GM19351 (cell line): ENCODE data around the gene CELF2.

ENCODE experiments used
- ATAC-seq: cut with Tn5 transposase; IDR thresholded peaks from one replicate; pipeline ENCODE4 v1.9.1; 2021; ENCODE audit warnings: mild to moderate bottlenecking, moderate library complexity; ENCODE audit not compliant: unreplicated experiment

The CELF2 gene

DNA sequence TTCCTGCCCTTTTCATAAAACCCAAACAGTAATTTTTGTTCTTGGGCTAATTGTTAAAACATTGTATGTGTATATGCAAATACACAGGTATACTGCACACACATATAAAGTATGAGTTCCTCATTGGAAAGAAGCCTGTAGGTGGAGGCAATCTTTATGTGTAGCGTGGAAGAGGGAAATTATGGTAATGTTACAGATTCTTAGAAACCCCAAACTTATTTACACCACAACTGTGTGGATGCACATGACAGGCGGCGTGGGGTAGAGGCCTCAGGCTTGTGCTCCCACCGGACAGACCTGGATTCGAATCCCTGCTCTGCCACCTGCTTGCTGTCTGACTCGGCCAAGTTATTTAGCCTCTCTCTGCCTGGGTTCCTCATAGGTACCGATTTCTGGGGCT, 223.0 kb downstream of the CELF2 start:
- no peak for ATAC-seq

DNA sequence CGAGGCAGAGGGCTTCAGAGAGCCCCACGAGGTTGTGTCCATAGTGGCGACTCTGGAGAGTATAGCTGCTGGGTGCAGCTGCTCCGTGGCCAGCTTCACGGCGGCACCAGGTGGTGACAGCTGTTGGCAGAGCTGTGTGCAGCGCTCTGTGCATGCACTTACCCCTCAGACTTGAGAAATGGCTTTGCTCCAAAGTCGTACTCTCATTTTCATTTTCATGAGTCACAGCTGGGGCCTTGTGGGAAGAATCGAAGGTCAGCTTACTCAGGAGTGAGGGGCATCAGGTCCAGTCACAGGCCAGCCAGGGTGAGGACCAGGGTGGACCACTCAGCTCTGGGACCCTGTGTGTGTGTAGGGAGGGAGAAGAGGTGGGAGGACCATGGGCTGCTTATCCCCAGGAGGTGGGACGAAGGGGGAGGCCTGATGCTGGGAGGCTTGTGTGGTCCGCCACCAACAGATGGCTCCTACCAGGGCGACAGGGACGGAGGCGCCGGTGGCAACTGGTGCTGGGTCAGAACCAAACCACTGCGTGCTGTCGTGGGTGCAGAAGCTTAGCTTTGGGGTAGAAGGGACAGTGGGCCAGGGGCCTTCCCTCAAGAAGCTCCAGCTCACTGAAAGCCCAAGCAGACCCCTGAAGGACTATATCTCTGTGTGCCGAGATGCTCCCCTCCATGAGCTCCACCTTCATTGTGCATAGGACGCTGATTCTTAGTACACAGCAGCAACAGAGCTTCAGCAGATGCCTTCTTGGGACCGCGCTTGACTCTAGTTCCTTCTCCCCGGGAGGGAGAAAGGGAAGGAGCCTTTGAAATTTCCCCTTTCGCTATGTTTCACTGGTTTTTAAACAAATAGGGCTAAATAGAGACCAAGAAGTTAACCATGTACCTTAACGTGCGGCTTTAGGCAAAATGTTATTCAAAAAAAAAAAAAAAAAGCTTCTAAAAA, 225.0 kb downstream of the CELF2 start:
- ATAC-seq: peak; percentile 52

DNA sequence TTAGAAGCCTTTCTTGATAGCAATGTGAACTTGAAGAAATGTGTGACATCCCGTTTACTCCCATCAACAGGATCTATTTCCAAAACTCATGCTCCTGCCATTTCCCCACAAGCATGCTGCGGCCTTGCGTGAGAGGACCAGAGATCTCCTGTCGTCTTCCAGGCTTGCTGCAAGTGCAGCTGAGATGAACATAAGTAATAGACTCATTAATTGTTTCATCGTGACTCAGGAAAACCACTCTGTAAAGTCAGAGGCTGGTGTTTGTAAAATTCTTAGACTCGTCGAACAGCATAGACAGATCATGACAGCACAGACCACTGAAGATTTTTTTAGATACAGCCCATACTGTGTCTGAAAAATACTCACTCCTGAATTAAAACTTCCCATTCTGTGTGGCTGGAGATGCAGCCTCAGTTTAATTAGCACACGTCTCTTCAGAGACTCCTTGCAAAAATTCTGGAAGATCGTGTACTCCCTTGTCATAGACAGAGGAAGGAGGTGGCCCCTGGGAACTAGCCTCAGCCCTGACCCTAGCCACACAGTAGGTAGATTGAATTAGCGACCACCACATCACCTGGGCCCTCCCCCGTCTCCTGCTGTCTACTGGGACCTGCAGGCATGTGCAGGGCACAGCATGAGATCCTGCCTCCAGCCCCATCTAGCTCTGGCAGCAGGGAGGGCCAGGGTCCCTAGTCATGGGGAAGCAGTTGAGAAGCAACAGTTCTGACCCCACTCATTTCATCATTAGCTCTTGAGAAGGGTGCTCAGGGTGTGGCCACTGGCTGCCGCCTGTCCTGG, 226.0 kb downstream of the CELF2 start:
- no peak for ATAC-seq

DNA sequence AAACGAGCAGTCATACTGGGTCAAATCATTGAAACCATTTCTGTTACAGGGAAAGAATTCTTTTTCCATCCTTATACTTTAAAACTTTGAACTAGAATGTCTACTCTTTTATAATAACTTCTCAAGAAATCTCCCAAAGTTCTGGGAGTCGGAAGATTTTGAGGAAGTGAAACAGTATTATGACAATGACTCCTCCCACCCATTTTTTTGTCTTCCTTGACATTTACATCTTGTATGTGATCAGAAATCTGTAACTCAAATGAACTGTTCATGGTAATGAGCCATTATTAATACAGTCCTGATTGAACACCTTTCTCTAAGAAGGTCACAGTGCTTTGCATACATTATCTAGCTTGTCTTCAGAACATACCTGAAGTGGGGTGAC, 227.4 kb downstream of the CELF2 start:
- peak; percentile 19 for ATAC-seq

DNA sequence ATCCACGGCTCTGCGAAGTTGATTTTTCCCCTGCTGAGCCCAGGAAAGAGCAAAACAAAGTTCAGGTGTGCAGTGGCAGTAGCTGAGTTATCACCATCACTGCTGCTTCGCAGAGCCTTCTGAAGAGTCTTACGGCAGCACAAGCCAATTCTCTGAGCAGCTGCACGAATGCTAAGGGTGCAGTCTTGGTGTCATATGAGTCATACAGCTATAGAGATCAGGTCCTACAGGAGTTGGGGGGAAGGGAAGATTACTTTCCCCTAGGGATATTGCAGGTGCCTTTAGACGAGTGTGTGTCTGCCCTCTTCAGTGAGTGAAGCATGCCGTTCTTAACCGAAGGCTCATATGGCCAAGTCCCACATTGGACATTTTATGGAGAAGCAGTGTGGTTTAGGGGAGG, 227.8 kb downstream of the CELF2 start:
- ATAC-seq: peak; percentile 55

DNA sequence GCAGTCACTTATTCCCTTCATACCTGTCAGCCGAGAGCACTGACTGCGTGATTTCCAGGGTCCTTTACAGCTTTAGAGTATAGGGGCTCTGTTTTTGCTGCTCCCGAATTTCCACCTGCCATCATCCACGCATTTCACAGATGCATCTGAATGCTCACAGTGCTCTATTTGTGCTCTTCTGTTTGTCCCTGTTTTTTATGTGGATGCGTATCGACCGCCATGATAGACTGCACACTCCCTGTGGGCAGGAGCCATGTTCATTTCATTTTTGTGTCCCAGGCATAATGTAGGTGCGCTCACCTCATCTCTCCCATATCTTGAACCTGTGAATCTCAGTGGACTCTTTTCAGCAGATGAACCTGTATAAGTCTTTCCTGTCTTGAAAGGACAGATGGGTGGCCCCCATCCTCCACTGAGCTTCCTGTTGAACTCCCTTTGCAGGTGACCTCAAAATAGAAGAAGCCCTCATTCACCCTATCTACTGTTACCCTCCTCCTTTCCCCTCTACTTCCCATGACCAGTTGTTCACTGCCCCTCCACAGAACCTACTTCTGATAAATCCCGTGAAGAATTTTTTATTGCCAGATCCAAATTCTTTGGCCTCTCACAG, 228.4 kb downstream of the CELF2 start:
- ATAC-seq: no peak

DNA sequence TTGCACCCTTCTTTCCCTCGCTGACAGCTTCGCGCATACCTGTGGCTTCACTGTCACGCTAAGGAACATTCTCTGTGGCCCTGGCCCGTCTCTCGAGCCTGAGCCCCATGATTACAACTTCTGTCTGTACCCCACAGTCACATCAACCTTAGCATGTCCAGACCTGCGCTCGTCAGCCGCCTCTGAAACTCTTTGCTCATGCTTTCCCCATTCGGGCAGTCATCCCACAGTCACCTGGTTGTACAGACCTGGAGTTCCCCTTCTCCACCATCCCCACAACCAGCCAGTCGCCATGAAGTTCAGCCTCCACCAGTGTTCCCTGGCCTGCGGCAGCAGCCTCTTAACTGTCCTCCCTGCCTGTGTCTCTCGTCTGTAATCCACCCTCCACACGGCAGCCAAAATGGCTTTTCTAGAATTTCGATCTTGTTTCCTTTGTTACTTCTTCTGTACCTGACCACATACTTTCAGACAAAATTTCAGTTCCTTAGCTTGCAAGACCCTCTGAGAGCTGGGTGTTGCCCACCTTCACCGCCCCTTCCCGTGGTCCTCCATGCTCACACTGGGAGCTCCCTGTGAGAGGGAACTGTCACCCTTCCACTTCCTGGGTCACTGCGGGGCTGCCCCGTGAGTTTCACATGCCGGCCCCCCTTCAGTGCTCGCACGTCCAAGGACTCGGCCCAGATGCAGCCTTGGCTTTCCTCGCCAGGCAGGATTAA, 229.2 kb downstream of the CELF2 start:
- no peak for ATAC-seq

DNA sequence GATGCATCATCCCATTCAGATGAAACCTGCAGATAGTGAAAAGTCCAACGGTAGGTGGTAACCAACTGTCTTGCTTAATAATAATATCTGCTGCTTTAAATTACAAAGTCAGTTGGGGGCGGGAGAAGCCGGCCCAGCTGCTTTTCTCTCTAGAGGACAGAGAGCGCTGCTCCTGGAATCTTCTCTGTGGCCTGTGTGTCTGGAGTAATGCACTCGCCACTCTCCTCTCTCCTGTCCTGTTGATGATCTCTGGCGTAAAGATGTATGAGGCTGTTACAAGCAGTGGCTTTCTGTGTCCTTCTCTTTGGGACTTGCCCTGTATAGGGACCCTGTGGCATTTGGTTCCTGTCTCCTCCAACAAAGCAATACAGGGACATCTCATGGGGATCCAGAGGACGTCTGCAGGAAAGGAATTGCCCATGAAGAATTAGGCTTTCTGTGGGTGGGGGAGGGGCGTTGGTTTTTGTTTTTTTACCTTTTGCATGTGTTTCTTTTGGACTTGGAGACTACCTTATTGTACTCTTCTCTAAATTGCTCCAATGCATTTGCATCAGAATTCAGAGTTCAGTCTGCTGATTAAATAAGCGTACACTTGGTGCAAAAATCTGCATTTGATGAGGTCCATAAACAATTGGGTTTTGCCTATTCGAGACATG, 231.6 kb downstream of the CELF2 start:
- no peak for ATAC-seq

DNA sequence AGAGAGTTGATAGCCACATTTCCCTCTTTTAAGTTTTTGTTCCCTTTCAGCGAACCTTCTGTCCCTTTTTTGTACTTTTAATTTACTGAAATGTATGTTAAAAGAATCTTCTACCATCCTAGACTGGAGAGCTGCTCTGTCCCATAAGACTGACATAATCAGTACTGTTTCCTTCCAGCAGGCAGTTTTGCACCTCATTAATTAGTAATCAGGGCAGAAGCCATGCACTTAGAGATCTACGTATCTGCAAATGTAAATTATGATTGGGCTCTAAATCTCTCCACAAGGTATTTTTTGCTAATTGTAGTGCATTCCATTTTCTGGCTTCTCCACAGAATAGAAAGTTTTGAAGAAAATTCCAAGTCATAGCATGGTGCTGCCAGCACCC, 232.1 kb downstream of the CELF2 start:
- ATAC-seq: no peak

DNA sequence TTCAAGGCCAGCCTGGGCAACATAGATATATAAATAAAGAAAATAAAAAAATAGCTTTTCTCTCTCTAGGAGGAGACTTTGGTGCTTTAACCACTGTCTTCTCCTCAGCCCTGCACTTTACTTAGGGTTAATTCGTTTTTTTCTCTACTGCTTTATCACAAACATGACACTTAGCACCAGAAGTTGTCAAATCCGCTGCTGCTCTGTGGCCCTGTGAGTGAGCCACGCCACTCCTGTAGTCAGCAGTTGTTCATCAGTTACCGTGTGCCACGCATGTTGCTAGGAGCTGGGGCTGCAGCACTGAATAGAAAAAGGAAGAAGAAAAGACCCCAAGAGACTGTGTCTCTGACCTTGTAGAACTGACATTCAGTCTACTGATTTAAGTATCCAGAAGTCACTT, 232.6 kb downstream of the CELF2 start:
- no peak for ATAC-seq

DNA sequence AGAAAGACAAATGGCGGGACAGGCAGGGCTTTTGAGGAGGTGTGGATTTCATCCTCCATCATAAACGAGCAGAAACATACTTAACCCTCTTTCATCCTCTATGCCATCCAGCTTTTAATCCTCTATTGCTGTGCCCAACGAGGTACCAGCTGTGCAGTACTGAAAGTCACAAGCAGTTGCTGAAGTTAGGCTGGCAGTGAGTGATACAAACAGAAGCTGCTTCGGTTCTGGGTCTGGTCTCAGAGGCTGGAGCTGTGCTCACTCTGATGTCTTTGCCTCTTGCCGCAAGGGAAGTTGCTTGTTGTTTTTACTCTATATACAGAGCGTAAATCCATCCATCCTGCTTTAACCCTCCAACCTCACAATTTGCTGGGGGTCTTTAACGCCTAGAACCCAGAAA, 235.2 kb downstream of the CELF2 start:
- no peak for ATAC-seq

DNA sequence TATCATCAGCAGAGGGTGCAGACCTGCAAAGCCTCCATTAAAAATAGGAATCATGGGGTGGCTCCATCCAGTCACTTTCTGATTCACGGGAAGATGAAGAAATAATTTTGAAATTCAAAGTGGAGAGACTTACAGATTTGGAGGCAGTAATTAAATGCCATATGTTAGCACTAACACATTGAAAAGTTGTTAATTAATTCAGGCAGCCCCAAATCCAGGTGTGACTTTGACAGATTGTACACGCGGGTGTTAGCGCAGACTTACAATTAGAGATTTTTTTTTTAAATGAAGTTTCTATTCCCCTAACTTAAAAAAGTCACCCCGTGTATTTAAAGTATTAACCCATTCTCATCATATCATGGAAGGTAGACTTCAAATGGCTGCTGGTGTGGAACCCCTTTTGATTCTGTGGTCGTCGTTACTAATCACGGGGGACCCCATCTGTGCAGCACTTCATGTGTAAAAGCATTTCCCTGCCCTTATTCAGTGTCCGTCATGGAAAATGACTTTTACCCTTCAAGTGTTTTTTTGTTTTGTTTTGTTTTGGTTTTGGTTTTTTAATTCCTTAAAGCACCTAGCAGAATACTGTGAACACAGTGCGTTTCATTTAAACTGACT, 235.8 kb downstream of the CELF2 start:
- ATAC-seq: no peak

DNA sequence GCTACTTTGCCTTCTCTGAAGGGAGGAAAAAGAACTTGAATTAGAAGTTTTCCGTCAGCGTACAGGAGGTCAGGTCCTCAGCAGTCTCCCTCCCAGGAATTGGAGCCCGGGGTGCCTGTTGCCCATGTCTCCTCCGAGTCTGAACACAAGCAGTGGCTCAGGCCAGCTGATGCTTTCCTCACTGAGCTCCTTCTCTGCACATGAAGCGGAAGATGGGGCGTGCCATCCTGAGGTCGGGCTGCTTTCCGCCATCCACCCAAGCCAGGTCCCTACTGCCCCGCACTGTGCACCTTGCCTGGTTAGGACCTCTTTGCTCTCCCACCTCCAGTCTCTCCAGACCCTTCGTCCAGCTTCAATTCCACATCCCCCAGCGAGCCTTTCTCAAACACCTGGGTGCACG, 237.5 kb downstream of the CELF2 start:
- ATAC-seq: no peak

DNA sequence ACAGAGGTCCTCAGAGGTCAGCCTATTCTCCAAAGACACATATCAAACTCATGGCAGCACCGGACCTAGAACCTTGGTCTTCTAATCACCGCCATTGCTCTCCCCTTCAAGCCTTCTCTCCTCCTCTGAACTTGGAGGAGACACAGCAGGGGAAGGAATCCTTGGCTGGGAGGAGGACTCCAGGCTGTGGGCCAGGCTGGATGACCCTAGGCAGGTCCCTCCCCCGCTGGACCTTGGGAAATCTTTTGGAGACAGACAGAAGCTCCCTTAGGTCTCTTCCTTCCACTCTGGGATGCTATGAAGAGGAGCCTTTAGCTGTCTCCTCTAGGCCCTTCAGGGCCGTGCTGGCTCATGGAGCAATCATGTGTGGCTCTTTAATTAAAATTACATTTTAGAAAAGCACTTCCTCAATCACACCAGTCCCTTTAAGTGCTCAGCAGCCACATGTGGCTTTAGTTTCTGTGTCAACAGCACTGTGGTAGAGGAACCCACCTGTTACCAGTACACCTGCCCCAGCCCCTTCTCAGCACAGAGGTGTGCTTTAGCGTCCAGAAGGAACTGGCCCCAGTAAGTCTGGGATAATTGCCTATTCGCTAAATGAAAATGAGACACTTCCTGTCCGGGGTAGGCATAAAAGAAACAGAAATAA, 238.2 kb downstream of the CELF2 start:
- peak; percentile 44 for ATAC-seq

DNA sequence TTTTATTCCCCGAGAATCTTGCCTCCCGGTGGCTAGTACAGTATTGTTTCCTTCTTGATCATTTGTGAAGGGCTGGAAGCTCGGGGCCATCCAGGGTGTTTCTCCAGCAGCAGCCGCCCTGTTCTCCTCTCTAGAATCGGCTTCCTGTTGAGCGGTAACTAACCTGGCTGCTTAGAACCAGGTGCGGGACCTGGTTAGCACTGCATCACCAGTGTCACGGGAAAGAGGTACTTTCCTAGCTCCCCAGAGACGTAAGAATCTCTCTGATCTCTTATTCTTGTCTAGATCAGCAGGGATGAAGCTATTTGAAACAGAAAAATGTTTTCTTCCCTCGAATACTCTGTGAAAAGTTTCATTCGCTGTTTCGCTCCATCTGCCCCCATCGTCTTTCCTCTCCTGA, 239.2 kb downstream of the CELF2 start:
- no peak for ATAC-seq

DNA sequence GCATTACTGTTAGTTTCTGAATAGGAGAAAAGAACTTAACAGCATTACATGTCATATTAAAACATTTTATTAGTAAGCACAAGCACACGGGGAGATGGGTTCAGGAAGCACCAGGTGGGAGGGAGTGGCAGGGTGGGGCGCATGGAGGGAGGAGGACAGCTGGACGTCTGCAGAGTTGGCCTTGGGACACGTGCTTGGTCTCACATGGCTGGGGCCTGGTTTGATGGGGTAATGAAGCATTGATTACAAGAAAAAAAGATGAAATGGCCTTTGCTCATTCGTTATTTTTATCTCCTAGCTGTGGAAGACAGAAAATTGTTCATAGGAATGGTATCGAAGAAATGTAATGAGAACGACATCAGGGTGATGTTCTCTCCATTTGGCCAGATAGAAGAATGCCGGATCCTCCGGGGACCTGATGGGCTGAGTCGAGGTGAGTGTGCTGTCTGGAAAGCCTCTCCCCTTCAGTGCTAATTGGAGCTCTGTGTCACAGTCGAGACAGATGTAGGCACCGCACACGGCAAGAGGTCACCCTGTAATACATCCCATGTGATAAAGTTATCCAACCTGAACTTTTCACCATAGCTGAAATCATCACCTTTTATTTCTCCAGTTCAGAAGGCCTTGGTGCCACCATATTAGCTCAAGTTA, 239.9 kb downstream of the CELF2 start:
- ATAC-seq: no peak

DNA sequence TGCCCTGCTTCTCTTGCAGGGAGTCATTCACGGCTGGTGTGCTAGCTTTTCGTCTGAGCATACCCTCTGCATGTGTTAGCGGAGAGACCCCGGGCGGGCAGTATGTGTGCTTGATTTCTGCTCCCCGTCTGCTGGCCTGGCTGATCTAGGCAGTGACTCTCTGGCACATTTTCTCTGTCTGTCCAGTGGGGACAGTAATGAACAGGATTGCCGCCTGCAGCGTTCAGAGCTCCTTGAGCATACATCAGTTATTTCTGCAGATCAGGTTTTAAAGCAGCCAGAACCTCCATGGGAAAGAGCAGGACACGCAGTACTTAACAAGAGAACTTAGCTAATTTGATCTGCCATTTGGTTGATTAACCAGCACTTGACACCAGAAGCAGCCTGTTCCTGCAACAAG, 242.5 kb downstream of the CELF2 start:
- no peak for ATAC-seq

DNA sequence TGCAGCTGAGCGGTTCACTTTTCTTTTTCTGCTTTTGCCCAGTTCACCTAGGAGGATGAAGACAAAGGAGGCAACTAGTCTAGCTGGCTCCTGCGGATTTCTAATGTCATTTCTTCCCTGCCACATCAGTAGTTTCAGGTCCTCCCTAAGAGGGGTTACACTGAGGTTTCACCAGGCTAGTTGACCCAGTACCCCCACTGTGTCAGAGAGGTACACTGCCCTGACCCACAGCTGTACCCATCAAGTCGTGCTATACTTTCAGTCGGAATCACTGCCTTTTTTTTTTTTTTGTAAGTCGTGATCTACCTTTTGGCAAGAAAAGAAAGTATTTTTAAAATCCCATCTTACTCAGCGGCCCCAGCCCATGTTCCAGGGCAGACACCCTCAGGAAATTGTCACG, 243.5 kb downstream of the CELF2 start:
- ATAC-seq: no peak
